Progenitor cell of endocrine pancreas (in vitro differentiated cells): ENCODE measurements around the gene EFNA2. TPM values are rescaled to one million over a fixed set of nuclear protein-coding genes. Genes with fewer than 3 reads are reported as not detected.

Experiments used
- DNase-seq: peaks from one replicate; pipeline ENCODE4 v3.0.0; 2021; ENCODE audit warnings: low spot score; ENCODE audit not compliant: unreplicated experiment
- H3K27ac Mint-ChIP-seq: 2 replicates; pipeline ENCODE4 v1.8.0; 2021; ENCODE audit warnings: mild to moderate bottlenecking, moderate library complexity, mixed read lengths
- H3K27me3 Mint-ChIP-seq: 2 replicates; pipeline ENCODE4 v1.8.0; 2021; ENCODE audit warnings: mixed read lengths
- H3K36me3 Mint-ChIP-seq: 2 replicates; pipeline ENCODE4 v1.8.0; 2022; ENCODE audit warnings: mixed read lengths; ENCODE audit not compliant: insufficient read depth
- H3K4me1 Mint-ChIP-seq: 2 replicates; pipeline ENCODE4 v1.8.0; 2021; ENCODE audit warnings: low read depth, mixed read lengths
- H3K4me3 Mint-ChIP-seq: 2 replicates; pipeline ENCODE4 v1.8.0; 2021; ENCODE audit warnings: low read depth, mild to moderate bottlenecking, moderate library complexity, mixed read lengths
- H3K9me3 Mint-ChIP-seq: 2 replicates; pipeline ENCODE4 v1.8.0; 2021; ENCODE audit warnings: low read depth, mixed read lengths
- total RNA-seq: library from RNA; stranded (reverse); gene quantifications from 2 replicates; pipeline ENCODE4 v1.2.1, GENCODE V29; 2021
- TF ChIP-seq, protein P1 (sequence below): fragments of 200-600 bp; sonication (generic); IDR thresholded peaks from one replicate; pipeline ENCODE4 v1.5.0; 2021; ENCODE audit warnings: antibody characterized with exemption, mild to moderate bottlenecking; ENCODE audit not compliant: unreplicated experiment

EFNA2 gene
- total RNA-seq, 1 donor from 2014 or later, result 26.5 TPM

DNA sequence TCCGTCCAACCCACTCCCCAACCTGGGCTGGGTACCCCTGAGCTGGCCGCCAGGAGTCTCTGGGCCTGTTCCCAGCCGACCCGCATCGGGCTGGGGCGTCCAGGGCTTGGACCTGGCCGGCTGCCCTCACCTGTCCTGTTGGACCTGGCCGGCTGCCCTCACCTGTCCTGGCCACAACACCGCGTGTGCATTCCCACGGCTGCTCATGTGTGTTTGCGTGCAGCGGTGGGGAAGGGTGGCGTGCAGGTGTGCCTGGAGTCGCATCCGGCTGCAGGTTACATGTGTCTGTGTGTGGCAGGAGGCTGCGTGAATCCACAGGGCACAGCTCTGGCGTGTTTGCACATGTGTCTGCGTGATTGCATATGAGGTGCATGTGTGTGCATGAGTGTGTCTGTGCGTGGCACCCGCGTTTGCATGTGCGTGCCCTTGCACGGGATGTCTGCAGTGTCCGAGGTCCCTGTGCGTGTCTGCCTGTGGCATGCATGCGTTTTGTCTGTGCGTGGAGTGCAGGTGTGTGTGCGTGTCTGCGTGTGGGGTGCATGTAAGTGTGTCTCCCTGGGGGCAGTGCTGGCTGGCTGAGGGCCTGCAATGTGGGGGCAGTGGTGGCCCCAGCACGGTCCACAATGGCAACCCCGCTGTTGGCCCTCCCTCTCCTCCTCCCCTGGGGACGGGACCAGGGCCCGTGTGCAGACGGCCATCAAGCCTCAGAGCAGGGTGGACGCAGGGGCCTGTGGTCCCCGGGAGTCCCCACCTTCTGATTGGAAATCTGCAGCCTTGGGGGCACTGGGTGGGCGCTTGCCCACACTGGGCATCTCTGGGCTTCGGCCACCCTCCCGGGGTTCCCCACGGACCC lies 3.4 kb downstream of the EFNA2 start:
- Mint-ChIP-seq H3K4me3 (no peak overlapping the region), H3K27ac (no peak overlapping the region), H3K27me3 (peaks cover 2% of the 10 kb centered on the region), H3K4me1 (peaks cover 9% of the 10 kb centered on the region), H3K36me3 (no peaks in the 10 kb centered on the region), H3K9me3 (no peaks in the 10 kb centered on the region)
- no peak for DNase-seq
- TF ChIP-seq, protein P1, sequence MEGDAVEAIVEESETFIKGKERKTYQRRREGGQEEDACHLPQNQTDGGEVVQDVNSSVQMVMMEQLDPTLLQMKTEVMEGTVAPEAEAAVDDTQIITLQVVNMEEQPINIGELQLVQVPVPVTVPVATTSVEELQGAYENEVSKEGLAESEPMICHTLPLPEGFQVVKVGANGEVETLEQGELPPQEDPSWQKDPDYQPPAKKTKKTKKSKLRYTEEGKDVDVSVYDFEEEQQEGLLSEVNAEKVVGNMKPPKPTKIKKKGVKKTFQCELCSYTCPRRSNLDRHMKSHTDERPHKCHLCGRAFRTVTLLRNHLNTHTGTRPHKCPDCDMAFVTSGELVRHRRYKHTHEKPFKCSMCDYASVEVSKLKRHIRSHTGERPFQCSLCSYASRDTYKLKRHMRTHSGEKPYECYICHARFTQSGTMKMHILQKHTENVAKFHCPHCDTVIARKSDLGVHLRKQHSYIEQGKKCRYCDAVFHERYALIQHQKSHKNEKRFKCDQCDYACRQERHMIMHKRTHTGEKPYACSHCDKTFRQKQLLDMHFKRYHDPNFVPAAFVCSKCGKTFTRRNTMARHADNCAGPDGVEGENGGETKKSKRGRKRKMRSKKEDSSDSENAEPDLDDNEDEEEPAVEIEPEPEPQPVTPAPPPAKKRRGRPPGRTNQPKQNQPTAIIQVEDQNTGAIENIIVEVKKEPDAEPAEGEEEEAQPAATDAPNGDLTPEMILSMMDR, result no peak

DNA sequence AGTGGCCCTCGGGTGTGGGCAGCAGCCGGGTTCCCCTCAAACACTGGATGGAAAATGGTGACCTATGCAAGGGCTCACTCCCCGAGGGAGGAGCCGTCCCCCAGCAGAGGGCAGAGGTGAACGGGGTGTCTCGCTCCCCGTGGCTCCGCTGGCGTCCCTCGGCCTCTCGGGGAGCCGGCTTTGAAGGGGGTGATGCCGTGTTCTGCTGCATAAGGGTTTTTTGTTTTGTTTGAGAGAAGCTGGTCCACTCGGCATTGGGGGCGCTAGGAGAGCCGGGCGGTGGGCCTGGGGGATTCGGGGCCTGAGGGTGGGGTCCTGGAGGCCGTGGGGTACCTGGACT lies 4.0 kb downstream of the EFNA2 start:
- DNase-seq, result no peak
- peaks cover 2% of the 10 kb centered on the region for H3K27me3 Mint-ChIP-seq
- TF ChIP-seq, protein P1, result no peak
- peaks cover 5% of the 10 kb centered on the region for H3K4me1 Mint-ChIP-seq
- no peak overlapping the region for H3K27ac Mint-ChIP-seq
- no peaks in the 10 kb centered on the region for H3K9me3 Mint-ChIP-seq
- no peaks in the 10 kb centered on the region for H3K36me3 Mint-ChIP-seq
- no peak overlapping the region for H3K4me3 Mint-ChIP-seq

DNA sequence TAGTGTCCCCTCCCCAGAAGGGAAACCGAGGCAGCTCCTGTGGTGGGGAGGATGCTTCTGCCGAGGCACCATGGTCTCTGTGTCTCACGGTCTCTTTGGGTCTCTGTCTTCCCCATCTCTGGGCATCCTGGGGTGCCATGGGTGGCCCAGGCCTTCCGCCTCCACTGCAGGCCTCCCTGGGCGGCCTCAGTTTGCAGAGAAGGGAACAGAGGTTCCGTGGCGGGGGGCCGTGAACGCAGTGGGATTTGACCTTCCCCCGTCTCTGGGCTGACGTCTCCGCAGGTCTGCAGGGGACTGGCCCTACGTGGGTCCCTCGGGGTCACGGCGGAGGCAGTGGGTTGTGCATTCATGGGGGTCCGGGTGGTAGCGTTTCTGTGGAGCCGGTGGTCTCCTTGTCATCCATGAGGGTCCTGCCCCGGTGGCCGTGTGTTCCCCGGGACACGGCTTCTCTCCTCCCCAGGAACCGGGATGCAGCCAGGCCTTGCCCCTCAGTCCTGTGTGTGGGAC lies 4.6 kb downstream of the EFNA2 start:
- TF ChIP-seq, protein P1, result no peak
- Mint-ChIP-seq H3K27me3 (no peaks in the 10 kb centered on the region), H3K27ac (no peak overlapping the region), H3K4me1 (peaks cover 2% of the 10 kb centered on the region), H3K4me3 (no peak overlapping the region), H3K9me3 (no peaks in the 10 kb centered on the region), H3K36me3 (no peaks in the 10 kb centered on the region)
- no peak for DNase-seq

DNA sequence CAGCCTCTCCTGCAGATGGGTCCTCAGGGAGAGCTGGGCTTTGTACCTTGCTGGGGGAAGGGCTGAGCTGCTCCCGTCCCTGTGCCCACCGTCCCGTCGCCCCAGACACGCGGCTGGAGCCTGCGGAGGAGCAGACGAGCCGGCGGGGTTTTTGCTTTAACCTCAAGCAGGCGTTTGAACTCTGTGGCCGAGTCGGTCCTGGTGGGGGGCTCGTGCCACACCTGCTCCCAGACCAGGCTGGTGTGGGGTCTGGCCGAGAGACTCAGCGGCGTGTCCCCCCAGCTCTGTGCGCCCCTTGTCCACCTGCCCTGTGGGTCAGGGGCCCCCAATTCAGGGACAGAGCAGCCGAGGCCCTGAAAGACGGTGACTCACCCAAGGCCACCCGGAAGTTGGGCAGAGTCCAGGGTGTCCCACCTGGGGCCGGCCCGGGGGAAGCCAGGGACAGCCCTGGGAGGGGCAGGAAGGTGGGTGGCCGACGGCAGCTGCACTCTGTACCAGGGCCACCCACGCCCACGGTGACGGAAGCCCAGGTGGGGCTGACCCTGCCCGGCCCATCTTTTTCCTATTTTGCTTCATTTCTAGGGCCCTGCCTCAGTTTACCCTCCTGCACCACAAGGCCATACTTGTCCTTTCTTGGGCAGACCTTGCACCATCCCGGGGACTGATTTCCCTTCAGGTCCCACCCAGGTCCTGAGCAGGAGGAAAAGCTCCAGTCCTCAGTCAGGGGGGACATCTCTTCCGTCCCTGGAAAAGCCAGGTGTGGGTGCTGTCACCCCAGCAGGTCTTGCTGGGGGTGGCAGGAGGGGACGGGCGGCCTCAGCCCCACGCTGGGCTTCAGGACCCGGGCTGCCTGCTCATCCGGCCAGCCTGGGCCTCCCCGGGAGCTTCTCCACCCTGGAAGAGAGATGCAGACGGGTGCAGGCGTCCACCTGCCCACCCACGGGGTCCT lies 5.3 kb downstream of the EFNA2 start:
- Mint-ChIP-seq H3K4me3 (no peak overlapping the region), H3K9me3 (no peaks in the 10 kb centered on the region), H3K27me3 (no peaks in the 10 kb centered on the region), H3K4me1 (peaks cover 2% of the 10 kb centered on the region), H3K36me3 (no peaks in the 10 kb centered on the region), H3K27ac (no peak overlapping the region)
- TF ChIP-seq, protein P1, result no peak
- DNase-seq, result no peak

DNA sequence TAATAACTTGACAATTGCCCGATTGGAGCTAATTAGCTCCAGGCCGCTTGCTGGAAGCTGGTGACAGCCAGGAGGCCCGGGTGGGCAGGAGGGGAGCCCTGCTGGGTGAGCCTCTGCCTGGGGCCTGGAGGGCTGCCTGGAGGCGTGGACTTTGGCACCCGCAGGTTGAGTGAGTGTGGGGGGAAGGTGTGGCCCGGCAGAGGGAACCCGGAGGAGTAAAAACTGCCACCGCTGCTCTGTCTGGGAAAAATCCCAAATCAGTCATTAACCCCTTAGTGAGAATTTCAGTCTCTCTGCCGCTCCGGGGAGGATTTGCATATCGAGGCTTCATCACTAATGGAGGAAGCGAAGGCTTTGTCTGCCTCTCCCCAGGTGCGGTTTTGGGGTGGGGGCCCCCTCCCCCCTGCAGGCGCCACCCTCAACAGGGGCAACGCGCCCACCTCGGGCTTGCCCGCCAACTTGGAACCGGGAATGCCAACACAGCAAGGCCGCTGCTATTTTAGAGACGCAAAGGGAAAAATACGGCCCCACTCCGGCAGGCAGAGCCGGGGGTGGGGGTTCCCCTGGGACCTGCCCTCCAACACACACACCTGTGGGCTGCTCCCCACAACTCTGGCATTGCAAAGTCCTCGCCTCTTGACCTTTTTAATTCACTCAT lies 6.2 kb downstream of the EFNA2 start:
- TF ChIP-seq, protein P1, result no peak
- no peaks in the 10 kb centered on the region for H3K4me1 Mint-ChIP-seq
- no peak for DNase-seq
- no peaks in the 10 kb centered on the region for H3K9me3 Mint-ChIP-seq
- H3K27me3 Mint-ChIP-seq, result no peaks in the 10 kb centered on the region
- no peak overlapping the region for H3K4me3 Mint-ChIP-seq
- H3K36me3 Mint-ChIP-seq, result no peaks in the 10 kb centered on the region
- H3K27ac Mint-ChIP-seq, result no peak overlapping the region
